ENCODE data around the gene ARHGAP12.

GRCh38 chr10:31944071-31944433 is 15.4 kb upstream of the ARHGAP12 start:
- no peak for TF ChIP-seq POLR2A (IDR thresholded peaks at IDR 0.05)
- no peak for TF ChIP-seq CTCF (IDR thresholded peaks at IDR 0.05 in 8 of 11, conservative IDR thresholded peaks at IDR 0.05 in 3 of 11)
- no peak for TF ChIP-seq POLR2AphosphoS5 (IDR thresholded peaks at IDR 0.05)

All from spleen (tissue), 7 donors.